Fibroblast of skin of left quadriceps (primary cell): ENCODE data around the gene ADGRB3.
"Not testable (repeated sequence)": the region's sequence is repeated elsewhere in the genome, so short reads cannot be mapped to it uniquely, and the experiment has no call there.

Experiments used
- DNase-seq, 2 experiments: peaks; one replicate each; pipeline ENCODE4 v3.0.0-alpha.2; 2013; ENCODE audit warnings: low read depth in 2 of 2

ADGRB3 gene

GRCh38 chr6:68790128-68790527 is 155.0 kb downstream of the ADGRB3 start:
- not testable (repeated sequence) for DNase-seq

DNA sequence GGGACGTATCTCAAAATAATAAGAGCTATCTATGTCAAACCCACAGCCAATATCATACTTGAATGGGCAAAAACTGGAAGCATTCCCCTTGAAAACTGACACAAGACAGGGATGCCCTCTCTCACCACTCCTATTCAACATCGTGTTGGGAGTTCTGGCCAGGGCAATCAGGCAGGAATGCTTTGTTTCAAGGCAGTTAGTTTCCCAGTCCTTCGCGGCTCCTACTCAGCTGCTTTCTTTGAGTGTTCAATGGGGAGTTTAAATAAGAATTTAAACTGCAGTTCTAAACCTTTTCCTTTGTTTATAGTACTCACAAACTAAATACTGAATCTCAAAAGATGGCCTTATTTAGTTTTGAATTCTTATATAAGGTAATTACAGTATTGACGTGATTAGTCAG is 179.9 kb downstream of the ADGRB3 start:
- DNase-seq: not testable (repeated sequence)

DNA sequence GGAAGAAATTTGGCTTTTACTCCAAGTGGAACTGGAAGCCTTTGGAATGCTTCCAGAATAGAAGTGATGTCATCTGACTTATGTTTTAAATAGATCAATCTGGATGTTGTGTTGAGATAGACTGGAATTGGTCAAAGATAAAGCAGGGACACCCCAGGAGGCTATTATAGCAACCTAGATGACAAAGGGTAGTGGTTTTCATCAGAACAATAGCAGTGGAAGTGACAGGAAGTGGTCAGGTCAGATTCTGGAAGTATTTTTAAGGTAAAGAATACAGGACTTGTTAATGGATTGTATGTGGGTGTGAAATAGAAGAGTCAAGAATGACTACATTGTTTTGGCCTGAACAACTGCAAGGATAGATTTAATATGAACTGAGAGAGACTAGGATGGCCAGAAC is 191.4 kb downstream of the ADGRB3 start:
- DNase-seq: no peak

- no peak for DNase-seq
Measured at GRCh38 chr6:68834551-68834950, 199.5 kb downstream of the ADGRB3 start.

- no peak for DNase-seq
Measured at GRCh38 chr6:68838571-68838970, 203.5 kb downstream of the ADGRB3 start.

DNA sequence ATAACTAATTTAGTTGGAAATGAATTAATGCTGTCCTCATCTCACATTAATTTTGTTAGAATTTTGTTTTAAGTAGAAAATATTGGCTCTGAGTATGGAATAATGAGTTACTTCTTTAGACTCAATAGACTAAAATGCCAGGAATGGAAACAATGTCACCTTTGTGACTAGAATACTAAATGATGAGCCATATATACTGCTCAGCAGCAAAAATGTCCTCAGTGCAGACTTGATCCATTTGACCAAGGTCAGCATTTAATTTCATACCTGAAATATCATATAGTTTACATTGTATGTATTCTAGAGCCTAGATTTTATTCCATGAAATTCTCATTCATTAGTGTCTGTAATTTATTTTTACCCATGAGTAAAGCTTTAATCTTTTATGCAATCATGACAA is 217.7 kb downstream of the ADGRB3 start:
- no peak for DNase-seq

GRCh38 chr6:68859233-68859632 is 224.2 kb downstream of the ADGRB3 start:
- no peak for DNase-seq

- DNase-seq: no peak
Measured at GRCh38 chr6:68868646-68869045, 233.6 kb downstream of the ADGRB3 start.

DNA sequence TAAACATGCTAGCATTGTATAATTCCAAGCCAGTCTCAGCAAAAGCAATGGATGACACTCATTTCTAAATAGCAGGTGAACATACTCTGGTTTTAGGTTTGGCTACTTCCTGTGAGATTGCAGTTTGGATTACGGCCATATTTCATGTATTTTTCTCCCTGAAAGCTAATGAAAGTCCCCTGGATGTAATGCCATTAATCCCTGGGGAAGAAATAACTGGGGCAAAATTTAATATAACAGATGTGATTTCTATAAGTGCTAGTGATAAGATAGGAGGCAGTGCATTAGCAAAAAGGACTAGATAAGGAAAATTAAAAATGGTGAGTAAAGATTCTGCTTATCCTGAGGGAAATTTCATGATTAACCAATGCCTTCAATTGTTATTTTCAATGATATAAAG is 238.2 kb downstream of the ADGRB3 start:
- no peak for DNase-seq

GRCh38 chr6:68874747-68875146 is 239.7 kb downstream of the ADGRB3 start:
- DNase-seq: no peak

- DNase-seq: no peak
Measured at GRCh38 chr6:68875403-68875802, 240.3 kb downstream of the ADGRB3 start.

GRCh38 chr6:68876792-68877493 is 241.9 kb downstream of the ADGRB3 start:
- DNase-seq: no peak

DNA sequence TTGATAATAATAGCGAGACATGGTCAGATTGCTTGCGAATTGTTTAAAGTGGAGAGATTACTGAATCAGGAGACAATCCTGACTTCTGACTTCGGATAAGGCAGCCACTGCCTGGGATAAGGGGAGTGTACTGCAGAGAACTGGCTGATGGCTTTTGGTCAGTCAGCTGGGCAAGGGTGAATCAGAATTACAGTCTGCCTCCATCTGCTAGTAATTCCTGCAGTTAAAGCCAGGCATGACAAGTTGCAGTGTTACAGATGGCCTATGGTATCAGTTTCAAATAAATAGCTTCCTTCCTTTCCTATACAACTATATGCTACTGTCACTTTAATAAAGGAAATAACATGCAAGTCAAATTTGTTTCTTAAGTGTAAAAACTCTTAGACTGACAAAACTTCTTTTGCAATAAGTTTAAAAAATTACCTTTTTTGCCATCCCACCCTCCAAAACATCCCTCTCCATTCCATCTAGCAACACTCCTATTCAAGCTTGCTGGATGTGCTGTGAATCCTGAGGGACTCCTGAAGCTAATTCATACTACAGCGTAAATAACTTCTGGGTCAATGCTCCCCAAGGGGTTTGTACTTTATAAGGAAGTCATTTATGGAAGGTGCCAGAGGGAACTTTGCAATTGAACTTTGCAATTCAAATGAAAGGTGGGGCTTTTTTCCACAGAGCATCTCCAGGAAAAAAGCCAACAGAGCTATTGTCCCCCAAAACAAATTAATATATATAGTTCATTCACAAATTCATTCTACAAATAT is 245.2 kb downstream of the ADGRB3 start:
- no peak for DNase-seq

DNA sequence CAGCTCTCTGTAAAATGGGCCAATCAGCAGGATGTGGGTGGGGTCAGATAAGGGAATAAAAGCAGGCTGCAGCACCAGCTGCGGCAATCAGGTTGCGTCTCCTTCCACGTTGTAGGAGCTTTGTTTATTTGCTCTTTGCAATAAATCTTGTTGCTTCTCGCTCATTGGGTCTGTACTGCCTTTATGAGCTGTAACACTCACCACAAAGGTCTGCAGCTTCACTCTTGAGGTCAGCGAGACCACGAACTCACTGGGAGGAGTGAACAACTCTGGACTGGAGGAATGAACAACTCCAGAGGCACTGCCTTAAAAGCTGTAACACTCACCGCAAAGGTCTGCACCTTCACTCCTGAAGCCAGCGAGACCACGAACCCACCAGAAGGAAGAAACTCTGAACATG is 248.2 kb downstream of the ADGRB3 start:
- DNase-seq: not testable (repeated sequence)

- no peak for DNase-seq
Measured at GRCh38 chr6:68891419-68891818, 256.3 kb downstream of the ADGRB3 start.

DNA sequence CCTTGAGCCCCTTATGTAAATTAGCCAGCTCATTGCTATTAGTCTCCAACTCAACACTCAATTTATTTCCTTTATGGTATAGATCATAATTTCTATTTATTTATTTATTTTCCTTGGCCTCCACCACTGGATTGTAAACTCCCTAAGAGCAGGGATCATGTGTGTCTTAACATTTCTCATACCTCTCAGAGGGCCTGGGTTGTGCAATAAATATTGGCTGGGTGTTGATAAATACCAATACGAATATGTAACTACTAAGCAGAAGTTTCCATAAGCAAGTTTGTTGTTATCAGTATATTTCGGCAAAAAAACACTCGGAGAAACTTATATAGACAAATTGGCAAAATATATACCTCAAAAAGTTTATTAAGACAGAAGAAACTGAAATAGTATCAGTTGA is 257.4 kb downstream of the ADGRB3 start:
- no peak for DNase-seq

DNA sequence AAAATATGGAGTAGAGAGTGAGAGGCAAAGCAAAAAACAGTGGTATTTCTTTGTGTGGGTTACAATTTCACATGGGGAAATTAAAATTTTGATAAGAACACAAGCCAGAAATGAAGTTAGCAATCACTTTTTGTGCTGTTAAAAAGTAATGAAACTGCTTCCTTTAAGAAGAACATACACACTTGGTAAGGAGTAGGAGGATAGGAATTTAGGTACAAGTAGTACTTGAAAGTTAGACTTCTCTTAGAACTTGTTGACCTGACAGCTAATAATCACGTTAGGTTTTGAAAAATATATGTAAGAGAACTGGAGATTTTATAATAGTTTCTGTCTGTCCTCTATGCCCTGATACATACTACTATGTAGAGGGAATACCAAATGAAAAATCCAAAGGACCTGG is 260.8 kb downstream of the ADGRB3 start:
- DNase-seq: no peak

GRCh38 chr6:68901044-68901443 is 266.0 kb downstream of the ADGRB3 start:
- no peak for DNase-seq

DNA sequence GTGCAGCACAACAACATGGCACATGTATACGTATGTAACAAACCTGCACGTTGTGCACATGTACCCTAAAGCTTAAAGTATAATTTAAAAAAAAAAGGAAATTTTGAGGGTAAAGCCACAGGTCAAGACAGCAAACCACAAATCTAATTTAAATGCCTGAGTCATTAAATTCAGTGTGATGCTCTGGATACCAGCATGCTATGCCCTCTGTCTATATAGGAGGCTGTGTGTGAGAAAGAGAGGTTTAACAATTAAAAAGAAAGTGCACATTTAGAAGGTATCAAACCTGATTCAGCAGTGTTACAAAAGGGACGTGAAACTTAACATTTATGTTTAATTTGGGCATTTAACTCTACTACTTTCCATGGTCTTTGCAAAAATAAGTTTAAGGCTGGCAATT is 276.3 kb downstream of the ADGRB3 start:
- no peak for DNase-seq

- DNase-seq: no peak
Measured at GRCh38 chr6:68911811-68912210, 276.7 kb downstream of the ADGRB3 start.

DNA sequence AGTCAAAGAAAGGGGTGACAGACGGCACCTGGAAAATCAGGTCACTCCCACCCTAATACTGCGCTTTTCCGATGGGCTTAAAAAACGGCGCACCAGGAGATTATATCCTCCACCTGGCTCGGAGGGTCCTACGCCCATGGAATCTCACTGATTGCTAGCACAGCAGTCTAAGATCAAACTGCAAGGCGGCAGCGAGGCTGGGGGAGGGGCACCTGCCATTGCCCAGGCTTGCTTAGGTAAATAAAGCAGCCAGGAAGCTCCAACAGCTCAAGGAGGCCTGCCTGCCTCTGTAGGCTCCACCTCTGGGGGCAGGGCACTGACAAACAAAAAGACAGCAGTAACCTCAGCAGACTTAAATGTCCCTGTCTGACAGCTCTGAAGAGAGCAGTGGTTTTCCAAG is 277.7 kb downstream of the ADGRB3 start:
- DNase-seq: not testable (repeated sequence)

GRCh38 chr6:68915586-68915985 is 280.5 kb downstream of the ADGRB3 start:
- DNase-seq: no peak

- DNase-seq: no peak
Measured at GRCh38 chr6:68919537-68919936, 284.5 kb downstream of the ADGRB3 start.
